ENCODE data around the gene TBCCD1. TPM values are rescaled to one million over a fixed set of nuclear protein-coding genes. Genes with fewer than 3 reads are reported as not detected.
"Not testable (repeated sequence)": the region's sequence is repeated elsewhere in the genome, so short reads cannot be mapped to it uniquely, and the experiment has no call there.

Gene TBCCD1
- polyA plus RNA-seq, 4 donors, result 3.2 to 15.6 (median 5.3) TPM

GRCh38 chr3:186506191-186506739, 60.9 kb downstream of the TBCCD1 start:
- 60 to 82% (median 76%) methylated on average over 3 of the region's 3 CpGs for WGBS, 3 donors
- no peaks in the 10 kb centered on the region for H3K4me1 ChIP-seq (ENCODE audit: control insufficient read depth in 3 of 3, insufficient read depth in 2 of 3, low read depth in 1 of 3, low read length in 2 of 3)
- no peak overlapping the region for H3K27ac ChIP-seq (ENCODE audit: low read depth in 1 of 3, low read length in 2 of 3)
- no peaks in the 10 kb centered on the region for H3K9me3 ChIP-seq (ENCODE audit: control insufficient read depth in 2 of 2, insufficient read depth in 1 of 2, low read depth in 1 of 2, low read length in 1 of 2)
- no peak for FAIRE-seq
- H3K4me3 ChIP-seq (ENCODE audit: low read depth in 1 of 3, low read length in 3 of 3), result no peak overlapping the region
- no peaks in the 10 kb centered on the region for H3K36me3 ChIP-seq (ENCODE audit: control insufficient read depth in 3 of 3, insufficient read depth in 2 of 3, low read depth in 1 of 3, low read length in 3 of 3)
- H3K27me3 ChIP-seq (ENCODE audit: control insufficient read depth in 3 of 3, insufficient read depth in 3 of 3, low read length in 3 of 3), result peaks cover 0 to 13% (median 0%) of the 10 kb centered on the region in 3 donors
- DNase-seq, result no peak

DNA sequence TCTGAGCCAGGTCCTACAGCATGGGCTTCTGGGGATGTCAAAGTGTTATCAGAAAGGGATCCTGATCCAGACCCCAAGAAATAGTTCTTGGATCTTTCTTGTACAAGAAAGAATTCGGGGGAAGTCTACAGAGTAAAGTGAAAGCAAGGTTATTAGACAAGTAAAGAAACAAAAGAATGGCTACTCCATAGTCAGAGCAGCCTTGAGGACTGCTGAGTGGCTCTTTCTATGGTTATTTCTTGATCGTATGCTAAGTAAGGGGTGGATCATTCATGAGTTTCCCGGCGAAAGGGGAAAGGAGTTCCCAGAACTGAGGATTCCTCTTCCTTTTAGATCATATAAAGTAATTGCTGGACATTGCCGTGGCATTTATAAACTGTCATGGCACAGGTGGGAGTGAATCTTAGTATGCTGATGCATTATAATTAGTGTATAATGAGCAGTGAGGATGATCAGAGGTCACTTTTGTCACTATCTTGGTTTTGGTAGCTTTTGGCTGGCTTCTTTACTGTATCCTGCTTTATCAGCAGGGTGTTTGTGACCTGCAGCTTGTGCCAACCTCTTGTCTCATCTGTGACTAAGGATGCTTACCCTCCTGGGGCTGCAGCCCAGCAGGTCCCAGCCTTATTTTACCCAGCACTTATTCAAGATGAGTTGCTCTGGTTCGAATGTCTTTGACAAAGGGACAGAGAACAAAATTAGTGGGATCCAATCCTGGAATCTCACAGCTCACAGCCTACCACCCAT, 64.0 kb downstream of the TBCCD1 start:
- Histone ChIP-seq H3K9me3 (ENCODE audit: control insufficient read depth in 2 of 2, insufficient read depth in 1 of 2, low read depth in 1 of 2, low read length in 1 of 2) (no peaks in the 10 kb centered on the region), H3K27ac (ENCODE audit: low read depth in 1 of 3, low read length in 2 of 3) (no peak overlapping the region), H3K36me3 (ENCODE audit: control insufficient read depth in 3 of 3, insufficient read depth in 2 of 3, low read depth in 1 of 3, low read length in 3 of 3) (no peaks in the 10 kb centered on the region), H3K27me3 (ENCODE audit: control insufficient read depth in 3 of 3, insufficient read depth in 3 of 3, low read length in 3 of 3) (peaks cover 0 to 13% (median 0%) of the 10 kb centered on the region in 3 donors), H3K4me1 (ENCODE audit: control insufficient read depth in 3 of 3, insufficient read depth in 2 of 3, low read depth in 1 of 3, low read length in 2 of 3) (no peaks in the 10 kb centered on the region), H3K4me3 (ENCODE audit: low read depth in 1 of 3, low read length in 3 of 3) (no peak overlapping the region)
- no peak for DNase-seq
- WGBS, 3 donors, result 55 to 63% (median 62%) methylated on average over 6 of the region's 6 CpGs
- FAIRE-seq, result no peak

DNA sequence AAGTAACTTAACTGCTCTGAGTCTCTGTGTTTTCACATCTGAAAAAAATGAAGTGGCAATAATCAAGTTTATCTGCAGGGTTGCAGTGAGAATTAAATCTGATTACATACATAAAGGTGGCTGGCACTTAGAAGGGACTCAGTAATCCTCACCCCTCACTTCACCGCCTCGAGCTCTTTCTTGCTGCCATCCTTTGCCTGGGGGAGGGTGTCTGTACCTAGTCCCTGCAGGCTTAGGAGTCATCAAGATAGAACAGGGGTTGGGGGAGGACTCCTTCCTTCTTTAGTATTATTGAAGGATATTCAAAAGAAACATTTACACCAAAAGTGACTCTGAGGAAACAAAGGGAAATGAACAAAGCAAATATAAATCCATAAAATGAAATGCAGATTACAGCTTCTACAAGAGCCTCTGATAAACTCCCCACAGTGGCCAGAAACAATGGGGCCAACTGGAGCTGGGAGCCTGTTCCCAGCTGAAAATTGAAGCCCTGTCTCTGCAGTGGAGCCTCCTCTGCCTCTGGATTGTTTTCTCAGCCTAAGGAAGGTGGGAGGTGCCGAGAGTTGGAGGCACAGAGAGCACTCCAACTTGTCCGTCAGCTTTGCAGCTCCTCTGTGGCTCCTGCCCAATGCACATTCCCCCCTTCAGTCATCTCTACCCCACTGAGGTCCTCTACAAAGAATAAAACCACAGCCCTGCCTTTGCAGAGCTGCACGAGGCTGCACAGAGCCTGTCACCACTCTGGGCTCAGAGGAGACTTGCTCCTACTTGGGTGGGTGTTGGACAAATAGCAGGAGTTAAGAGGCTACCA, 64.8 kb downstream of the TBCCD1 start:
- H3K4me3 ChIP-seq (ENCODE audit: low read depth in 1 of 3, low read length in 3 of 3), result no peak overlapping the region
- no peak for FAIRE-seq
- 52 to 55% (median 53%) methylated on average over 5 of the region's 5 CpGs for WGBS, 3 donors

DNA sequence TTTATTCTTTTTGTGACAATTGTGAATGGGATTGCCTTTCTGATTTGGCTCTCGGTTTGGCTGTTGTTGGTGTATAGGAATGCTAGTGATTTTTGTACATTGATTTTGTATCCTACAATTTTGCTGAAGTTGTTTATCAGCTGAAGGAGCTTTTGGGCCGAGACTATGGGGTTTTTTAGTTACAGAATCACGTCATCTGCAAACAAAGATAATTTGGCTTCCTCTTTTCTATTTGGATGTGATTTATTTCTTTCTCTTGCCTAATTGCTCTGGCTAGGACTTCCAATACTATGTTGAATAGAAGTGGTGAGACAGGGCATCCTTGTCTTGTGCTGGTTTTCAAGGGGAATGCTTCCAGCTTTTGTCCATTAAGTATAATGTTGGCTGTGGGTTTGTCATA, 67.2 kb downstream of the TBCCD1 start:
- not testable (repeated sequence) for H3K4me1 ChIP-seq (ENCODE audit: control insufficient read depth in 3 of 3, insufficient read depth in 2 of 3, low read depth in 1 of 3, low read length in 2 of 3); FAIRE-seq
- WGBS, 3 donors, result 63 to 75% (median 66%) methylated on average over 3 of the region's 3 CpGs

More for the DNA sequence above, 64.8 kb downstream of the TBCCD1 start:
- H3K27ac ChIP-seq (ENCODE audit: low read depth in 1 of 3, low read length in 2 of 3), result no peak overlapping the region
- no peaks in the 10 kb centered on the region for H3K9me3 ChIP-seq (ENCODE audit: control insufficient read depth in 2 of 2, insufficient read depth in 1 of 2, low read depth in 1 of 2, low read length in 1 of 2)
- H3K27me3 ChIP-seq (ENCODE audit: control insufficient read depth in 3 of 3, insufficient read depth in 3 of 3, low read length in 3 of 3), result peaks cover 0 to 13% (median 0%) of the 10 kb centered on the region in 3 donors
- H3K4me1 ChIP-seq (ENCODE audit: control insufficient read depth in 3 of 3, insufficient read depth in 2 of 3, low read depth in 1 of 3, low read length in 2 of 3), result no peaks in the 10 kb centered on the region
- no peaks in the 10 kb centered on the region for H3K36me3 ChIP-seq (ENCODE audit: control insufficient read depth in 3 of 3, insufficient read depth in 2 of 3, low read depth in 1 of 3, low read length in 3 of 3)
- no peak for DNase-seq

DNA sequence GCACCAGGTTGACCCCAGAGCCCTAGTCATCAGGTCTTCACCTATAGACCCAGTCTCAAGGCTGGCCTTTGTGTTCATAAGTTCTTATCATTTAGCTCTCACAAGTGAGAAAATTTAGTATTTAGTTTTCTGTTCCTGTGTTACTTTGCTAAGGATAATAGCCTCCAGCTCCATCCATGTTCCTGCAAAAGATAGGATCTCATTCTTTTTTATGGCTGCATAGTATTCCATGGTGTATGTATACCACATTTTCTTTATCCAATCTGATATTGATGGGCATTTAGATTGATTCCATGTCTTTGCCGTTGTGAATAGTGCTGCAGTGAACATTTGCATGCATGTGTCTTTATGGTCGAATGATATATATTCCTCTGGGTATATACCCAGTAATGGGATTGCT, 69.1 kb downstream of the TBCCD1 start:
- not testable (repeated sequence) for H3K9me3 ChIP-seq (ENCODE audit: control insufficient read depth in 2 of 2, insufficient read depth in 1 of 2, low read depth in 1 of 2, low read length in 1 of 2); H3K36me3 ChIP-seq (ENCODE audit: control insufficient read depth in 3 of 3, insufficient read depth in 2 of 3, low read depth in 1 of 3, low read length in 3 of 3); H3K27me3 ChIP-seq (ENCODE audit: control insufficient read depth in 3 of 3, insufficient read depth in 3 of 3, low read length in 3 of 3); H3K27ac ChIP-seq (ENCODE audit: low read depth in 1 of 3, low read length in 2 of 3); H3K4me3 ChIP-seq (ENCODE audit: low read depth in 1 of 3, low read length in 3 of 3); DNase-seq; H3K4me1 ChIP-seq (ENCODE audit: control insufficient read depth in 3 of 3, insufficient read depth in 2 of 3, low read depth in 1 of 3, low read length in 2 of 3); FAIRE-seq
- WGBS, 3 donors, result 94 to 96% (median 94%) methylated on average over 2 of the region's 2 CpGs

More for the DNA sequence above, 67.2 kb downstream of the TBCCD1 start:
- not testable (repeated sequence) for H3K36me3 ChIP-seq (ENCODE audit: control insufficient read depth in 3 of 3, insufficient read depth in 2 of 3, low read depth in 1 of 3, low read length in 3 of 3); H3K4me3 ChIP-seq (ENCODE audit: low read depth in 1 of 3, low read length in 3 of 3); DNase-seq; H3K27ac ChIP-seq (ENCODE audit: low read depth in 1 of 3, low read length in 2 of 3); H3K9me3 ChIP-seq (ENCODE audit: control insufficient read depth in 2 of 2, insufficient read depth in 1 of 2, low read depth in 1 of 2, low read length in 1 of 2)
- peaks cover 0 to 13% (median 0%) of the 10 kb centered on the region in 3 donors for H3K27me3 ChIP-seq (ENCODE audit: control insufficient read depth in 3 of 3, insufficient read depth in 3 of 3, low read length in 3 of 3)

DNA sequence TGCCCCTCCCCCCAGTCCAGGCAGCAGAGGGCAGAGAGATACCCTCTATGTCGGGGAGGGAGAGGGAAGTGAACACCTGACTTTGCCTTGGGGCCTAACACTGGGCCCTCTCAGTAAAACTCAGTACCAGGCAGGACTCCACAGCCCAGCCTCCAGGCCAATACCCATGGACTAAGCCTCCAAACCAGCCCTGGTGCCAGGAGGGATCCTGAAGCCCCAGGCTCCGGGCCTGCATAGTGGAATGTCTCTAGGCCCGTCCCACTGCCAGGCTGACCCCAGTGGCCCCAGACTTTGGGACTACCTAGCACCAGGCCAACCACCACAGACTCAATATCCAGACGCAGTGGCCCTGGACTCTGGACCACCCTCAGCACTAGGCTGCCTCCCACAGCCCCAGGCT, 69.5 kb downstream of the TBCCD1 start:
- WGBS, 3 donors, result 84 to 93% (median 86%) methylated on average over 4 of the region's 4 CpGs
- FAIRE-seq (no peak), DNase-seq (no peak)
- H3K9me3 ChIP-seq (ENCODE audit: control insufficient read depth in 2 of 2, insufficient read depth in 1 of 2, low read depth in 1 of 2, low read length in 1 of 2), result no peaks in the 10 kb centered on the region
- H3K27me3 ChIP-seq (ENCODE audit: control insufficient read depth in 3 of 3, insufficient read depth in 3 of 3, low read length in 3 of 3), result peaks cover 0 to 5% (median 0%) of the 10 kb centered on the region in 3 donors
- no peaks in the 10 kb centered on the region for H3K36me3 ChIP-seq (ENCODE audit: control insufficient read depth in 3 of 3, insufficient read depth in 2 of 3, low read depth in 1 of 3, low read length in 3 of 3)
- H3K4me1 ChIP-seq (ENCODE audit: control insufficient read depth in 3 of 3, insufficient read depth in 2 of 3, low read depth in 1 of 3, low read length in 2 of 3), result peaks cover 0 to 3% (median 2%) of the 10 kb centered on the region in 3 donors
- no peak overlapping the region for H3K4me3 ChIP-seq (ENCODE audit: low read depth in 1 of 3, low read length in 3 of 3)
- no peak overlapping the region for H3K27ac ChIP-seq (ENCODE audit: low read depth in 1 of 3, low read length in 2 of 3)

GRCh38 chr3:186496635-186497034, 70.5 kb downstream of the TBCCD1 start:
- Histone ChIP-seq H3K27ac (ENCODE audit: low read depth in 1 of 3, low read length in 2 of 3) (no peak overlapping the region), H3K4me1 (ENCODE audit: control insufficient read depth in 3 of 3, insufficient read depth in 2 of 3, low read depth in 1 of 3, low read length in 2 of 3) (peaks cover 0 to 3% (median 2%) of the 10 kb centered on the region in 3 donors), H3K4me3 (ENCODE audit: low read depth in 1 of 3, low read length in 3 of 3) (no peak overlapping the region), H3K27me3 (ENCODE audit: control insufficient read depth in 3 of 3, insufficient read depth in 3 of 3, low read length in 3 of 3) (peaks cover 0 to 2% (median 0%) of the 10 kb centered on the region in 3 donors), H3K36me3 (ENCODE audit: control insufficient read depth in 3 of 3, insufficient read depth in 2 of 3, low read depth in 1 of 3, low read length in 3 of 3) (no peaks in the 10 kb centered on the region), H3K9me3 (ENCODE audit: control insufficient read depth in 2 of 2, insufficient read depth in 1 of 2, low read depth in 1 of 2, low read length in 1 of 2) (no peaks in the 10 kb centered on the region)
- DNase-seq (no peak), FAIRE-seq (no peak)
